ENCODE data around the gene NPFF.
"Not testable (repeated sequence)": the region's sequence is repeated elsewhere in the genome, so short reads cannot be mapped to it uniquely, and the experiment has no call there.

The NPFF gene, protein sequence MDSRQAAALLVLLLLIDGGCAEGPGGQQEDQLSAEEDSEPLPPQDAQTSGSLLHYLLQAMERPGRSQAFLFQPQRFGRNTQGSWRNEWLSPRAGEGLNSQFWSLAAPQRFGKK

GRCh38 chr12:53506881-53507602 is at the start of gene NPFF:
TSS of gene NPFF (minus strand) at chr12:53507484. CDS start at chr12:53507474, 10 bp downstream.
- TF ChIP-seq ZNF274 (IDR thresholded peaks at IDR 0.05; ENCODE audit: low read depth, low read length) = no peak
- no peak within 1 kb of the TSS for H3K4me3 ChIP-seq (ENCODE audit: low read length)

GRCh38 chr12:53552361-53553327 is 45.4 kb upstream of the NPFF start:
- TF ChIP-seq ZNF274 (IDR thresholded peaks at IDR 0.05; ENCODE audit: low read depth, low read length) = no peak
- H3K4me3 ChIP-seq (ENCODE audit: low read length) = no peak overlapping the region

DNA sequence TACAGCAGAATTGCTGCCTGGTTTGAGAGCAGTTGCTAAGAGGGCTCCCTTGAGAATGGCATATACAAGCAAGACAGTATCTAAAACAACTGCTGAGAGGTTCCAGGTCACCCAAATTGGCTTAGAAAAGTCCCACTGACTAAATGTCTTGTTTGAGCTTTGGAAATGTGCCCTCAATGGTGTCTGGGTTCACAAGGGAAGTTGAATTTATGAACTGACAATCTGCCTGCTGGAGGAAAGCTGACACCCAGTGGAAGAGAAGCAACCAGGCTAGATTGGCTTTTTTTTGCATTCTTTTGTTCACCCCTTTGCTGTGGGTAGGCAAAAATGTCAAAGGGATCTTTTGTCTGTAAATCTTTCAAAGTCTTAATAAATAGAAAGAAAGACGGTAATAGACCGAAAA is 44.6 kb upstream of the NPFF start:
- no peak for TF ChIP-seq ZNF274 (IDR thresholded peaks at IDR 0.05; ENCODE audit: low read depth, low read length)
- no peak overlapping the region for H3K4me3 ChIP-seq (ENCODE audit: low read length)

DNA sequence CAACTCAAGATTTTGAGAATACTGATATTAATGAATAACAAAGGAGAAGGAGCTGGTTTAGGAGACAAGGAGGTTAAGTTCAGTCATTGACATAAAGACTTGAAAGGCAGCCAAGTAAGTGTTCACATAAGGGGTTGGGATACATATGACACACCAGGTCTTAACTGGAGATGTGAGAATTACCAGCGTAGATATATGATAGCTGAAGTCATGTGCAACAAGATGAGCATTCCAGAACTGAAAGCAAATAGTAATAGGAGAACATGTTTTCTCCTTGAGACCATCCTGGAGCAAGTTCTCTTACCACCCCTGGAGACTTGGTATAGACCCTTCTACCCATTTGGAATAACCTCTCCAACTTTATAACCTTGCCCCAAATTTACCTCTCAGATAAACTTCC is 43.3 kb upstream of the NPFF start:
- no peak overlapping the region for H3K4me3 ChIP-seq (ENCODE audit: low read length)
- TF ChIP-seq ZNF274 (IDR thresholded peaks at IDR 0.05; ENCODE audit: low read depth, low read length) = no peak

DNA sequence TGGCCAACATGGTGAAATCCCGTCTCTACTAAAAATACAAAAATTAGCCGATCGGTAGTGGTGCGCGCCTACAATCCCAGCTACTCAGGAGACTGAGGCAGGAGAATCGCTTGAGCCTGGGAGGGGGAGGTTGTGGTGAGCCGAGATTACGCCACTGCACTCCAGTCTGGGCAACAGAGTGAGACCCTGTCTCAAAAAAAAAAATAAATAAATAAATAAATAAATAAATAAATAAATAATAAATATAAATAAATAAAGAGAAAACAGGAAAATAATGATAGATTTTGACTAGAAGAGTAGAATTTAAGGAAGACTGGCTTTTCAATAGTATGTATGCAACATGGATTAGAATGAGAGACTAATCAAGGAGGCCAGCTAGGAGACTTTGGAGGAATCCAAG is 42.8 kb upstream of the NPFF start:
- not testable (repeated sequence) for H3K4me3 ChIP-seq (ENCODE audit: low read length)

DNA sequence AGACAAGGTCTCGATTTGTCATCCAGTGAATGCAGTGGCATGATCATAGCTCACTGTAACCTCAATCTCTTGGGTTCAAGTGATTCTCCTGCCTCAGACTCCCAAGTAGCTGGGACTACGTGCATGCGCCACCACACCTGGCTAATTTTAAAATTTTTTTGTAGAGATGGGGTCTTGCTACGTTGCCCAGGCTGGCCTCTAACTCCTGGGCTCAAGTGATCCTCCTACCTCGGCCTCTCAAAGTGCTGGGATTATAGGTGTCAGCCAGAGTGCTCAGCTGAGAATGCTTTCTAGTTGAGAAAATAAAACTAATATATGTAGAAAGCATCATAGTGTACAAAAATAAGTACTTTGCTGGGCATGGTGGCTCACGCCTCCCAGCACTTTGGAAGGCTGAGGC is 41.1 kb upstream of the NPFF start:
- H3K4me3 ChIP-seq (ENCODE audit: low read length) = not testable (repeated sequence)

DNA sequence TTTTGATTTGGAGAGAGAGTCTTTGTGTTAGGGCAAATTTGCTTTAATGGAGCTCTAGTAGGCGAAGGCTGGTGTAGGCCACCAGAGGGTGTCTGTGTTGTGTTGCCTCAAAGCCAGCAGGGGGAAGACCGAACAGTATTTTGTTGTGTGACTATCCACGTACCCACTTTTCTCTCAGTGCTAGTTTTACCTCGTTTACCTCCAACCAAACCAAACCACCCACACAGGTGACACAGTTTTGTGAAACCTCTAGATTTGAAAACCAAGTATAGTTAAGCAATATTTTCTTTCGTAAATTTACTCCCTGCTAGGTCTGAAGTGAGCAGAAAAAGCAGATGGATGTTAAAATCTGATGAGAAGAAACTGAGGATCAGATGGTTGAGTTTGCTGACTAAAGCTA is 36.3 kb upstream of the NPFF start:
- no peak for TF ChIP-seq ZNF274 (IDR thresholded peaks at IDR 0.05; ENCODE audit: low read depth, low read length)
- H3K4me3 ChIP-seq (ENCODE audit: low read length) = no peak overlapping the region

- no peak overlapping the region for H3K4me3 ChIP-seq (ENCODE audit: low read length)
- TF ChIP-seq ZNF274 (IDR thresholded peaks at IDR 0.05; ENCODE audit: low read depth, low read length) = no peak
Observed at GRCh38 chr12:53539526-53539925, 32.2 kb upstream of the NPFF start.

DNA sequence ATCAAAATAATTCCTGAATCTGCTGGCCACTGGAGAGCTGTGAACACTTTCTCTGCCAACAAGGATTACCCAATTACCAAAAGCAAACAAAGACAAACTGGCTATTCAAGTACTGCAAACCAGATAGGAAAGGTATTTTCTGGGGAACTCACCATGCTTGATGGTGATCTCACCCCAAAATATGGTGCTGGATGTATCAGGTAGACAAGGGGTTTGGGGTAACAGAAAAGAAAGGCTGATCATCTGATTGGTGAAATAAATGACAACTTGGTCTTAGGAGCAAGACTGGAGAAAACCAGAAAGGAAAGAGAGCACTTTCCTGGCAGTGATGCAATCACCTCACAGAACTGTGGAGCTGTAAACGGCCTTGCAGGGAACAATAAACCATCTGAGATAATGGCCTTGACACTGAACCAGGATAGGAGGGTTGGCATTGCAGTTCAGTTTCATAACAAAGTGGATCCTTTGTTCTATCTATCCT is 31.0 kb upstream of the NPFF start:
- H3K4me3 ChIP-seq (ENCODE audit: low read length) = no peak overlapping the region
- no peak for TF ChIP-seq ZNF274 (IDR thresholded peaks at IDR 0.05; ENCODE audit: low read depth, low read length)

DNA sequence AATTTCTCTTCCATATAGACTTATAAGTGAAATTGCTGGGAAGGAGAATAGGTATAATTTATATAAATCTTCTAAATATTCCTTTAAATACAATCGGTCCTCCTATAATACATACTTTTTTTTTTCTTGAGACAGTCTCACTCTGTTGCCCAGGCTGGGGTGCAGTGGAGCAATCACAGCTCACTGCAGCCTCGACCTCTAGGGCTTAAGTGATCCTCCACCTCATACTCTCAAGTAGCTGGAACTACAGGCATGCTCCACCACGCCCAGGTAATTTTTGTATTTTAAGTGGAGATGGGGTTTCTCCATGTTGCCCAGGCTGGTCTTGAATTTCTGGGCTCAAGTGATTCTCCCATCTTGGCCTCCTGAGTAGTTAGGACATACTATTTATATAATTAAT is 29.7 kb upstream of the NPFF start:
- TF ChIP-seq ZNF274 (IDR thresholded peaks at IDR 0.05; ENCODE audit: low read depth, low read length) = no peak
- no peak overlapping the region for H3K4me3 ChIP-seq (ENCODE audit: low read length)

DNA sequence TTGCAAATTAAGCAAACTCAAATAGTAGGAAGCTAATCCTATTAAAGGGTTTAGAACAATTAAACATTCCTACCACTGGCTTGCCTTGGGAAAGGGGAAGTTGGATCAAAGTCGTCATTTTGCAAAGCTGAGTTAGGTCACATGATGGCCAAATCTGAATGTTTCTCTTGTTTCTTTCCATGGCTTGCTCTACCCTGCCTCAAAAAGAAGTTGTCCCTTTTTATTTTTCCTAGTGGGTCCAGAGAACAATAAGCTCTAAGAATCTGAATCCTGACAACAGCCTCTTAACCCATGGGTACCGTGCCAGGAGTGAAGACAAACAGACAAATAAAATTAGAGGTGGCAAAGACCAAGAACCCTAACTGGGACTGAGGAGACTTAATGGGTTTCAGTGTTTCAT is 26.2 kb upstream of the NPFF start:
- H3K4me3 ChIP-seq (ENCODE audit: low read length) = no peak overlapping the region
- no peak for TF ChIP-seq ZNF274 (IDR thresholded peaks at IDR 0.05; ENCODE audit: low read depth, low read length)

DNA sequence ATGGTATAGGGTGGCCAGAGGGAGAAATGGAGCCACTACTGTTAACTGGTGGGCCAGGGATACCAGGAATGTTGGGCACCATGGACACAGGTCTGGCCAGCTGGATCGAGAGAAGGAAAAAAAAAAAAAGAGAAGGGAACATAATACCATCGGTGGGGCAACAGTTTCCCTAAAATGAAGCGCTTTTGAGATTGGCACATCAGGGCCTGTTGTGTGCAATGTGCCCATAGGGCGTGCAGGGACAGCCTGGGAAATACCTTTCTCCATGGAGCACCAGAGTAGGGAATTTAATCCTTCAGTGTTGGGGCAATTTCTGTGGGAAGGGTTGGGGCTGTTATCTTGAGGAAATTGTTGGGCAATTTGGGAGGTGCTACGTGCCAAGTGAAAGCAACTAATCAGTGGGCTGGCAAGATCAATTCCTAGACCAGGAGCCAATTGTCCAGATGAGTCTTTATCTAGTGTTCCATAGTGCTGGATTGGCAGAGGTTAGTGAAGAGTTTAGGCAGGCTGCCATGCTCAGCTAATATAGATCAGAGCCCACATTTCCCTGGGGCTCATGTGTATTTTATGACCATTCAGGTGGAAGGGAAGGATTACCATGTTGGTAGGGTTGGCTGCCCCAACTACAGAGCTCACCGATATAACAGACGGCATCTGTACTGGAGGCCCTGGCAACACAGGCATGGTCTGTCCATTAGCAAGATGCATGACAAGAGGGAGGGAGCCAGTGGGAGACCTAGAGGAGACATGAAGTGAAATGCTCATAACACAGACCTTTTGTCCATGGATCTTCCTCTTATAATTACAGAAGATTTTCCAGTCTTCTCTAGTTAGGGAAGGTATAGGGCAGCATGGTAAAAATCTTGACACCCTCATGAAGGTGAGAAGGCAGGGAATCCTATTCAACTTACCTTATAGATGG is 25.5 kb upstream of the NPFF start:
- H3K4me3 ChIP-seq (ENCODE audit: low read length) = no peak overlapping the region
- no peak for TF ChIP-seq ZNF274 (IDR thresholded peaks at IDR 0.05; ENCODE audit: low read depth, low read length)

GRCh38 chr12:53532021-53532420 is 24.7 kb upstream of the NPFF start:
- H3K4me3 ChIP-seq (ENCODE audit: low read length) = no peak overlapping the region
- no peak for TF ChIP-seq ZNF274 (IDR thresholded peaks at IDR 0.05; ENCODE audit: low read depth, low read length)

DNA sequence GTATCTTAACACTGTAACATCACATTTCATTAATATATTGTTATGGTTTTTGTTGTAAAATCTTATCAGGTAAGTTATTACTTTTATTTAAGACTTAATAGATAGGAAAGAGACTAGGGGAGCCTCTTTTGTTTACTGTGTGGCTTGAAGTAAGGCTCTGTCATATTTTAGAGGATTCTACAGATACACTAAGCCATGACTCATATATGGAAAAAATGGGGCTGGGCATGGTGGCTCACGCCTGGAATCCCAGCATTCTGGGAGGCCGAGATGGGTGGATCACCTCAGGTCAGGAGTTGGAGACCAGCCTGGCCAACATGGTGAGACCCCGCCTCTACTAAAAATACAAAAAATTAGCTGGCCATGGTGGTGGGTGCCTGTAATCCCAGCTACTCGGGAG is 23.6 kb upstream of the NPFF start:
- TF ChIP-seq ZNF274 (IDR thresholded peaks at IDR 0.05; ENCODE audit: low read depth, low read length) = no peak
- no peak overlapping the region for H3K4me3 ChIP-seq (ENCODE audit: low read length)

All from GM08714 (cell line).